ENCODE data around the gene MRS2. TPM values are rescaled to one million over a fixed set of nuclear protein-coding genes. Genes with fewer than 3 reads are reported as not detected.

MRS2 gene
- total RNA-seq, 1 experiment from 2014 or later = 26.6 TPM

DNA sequence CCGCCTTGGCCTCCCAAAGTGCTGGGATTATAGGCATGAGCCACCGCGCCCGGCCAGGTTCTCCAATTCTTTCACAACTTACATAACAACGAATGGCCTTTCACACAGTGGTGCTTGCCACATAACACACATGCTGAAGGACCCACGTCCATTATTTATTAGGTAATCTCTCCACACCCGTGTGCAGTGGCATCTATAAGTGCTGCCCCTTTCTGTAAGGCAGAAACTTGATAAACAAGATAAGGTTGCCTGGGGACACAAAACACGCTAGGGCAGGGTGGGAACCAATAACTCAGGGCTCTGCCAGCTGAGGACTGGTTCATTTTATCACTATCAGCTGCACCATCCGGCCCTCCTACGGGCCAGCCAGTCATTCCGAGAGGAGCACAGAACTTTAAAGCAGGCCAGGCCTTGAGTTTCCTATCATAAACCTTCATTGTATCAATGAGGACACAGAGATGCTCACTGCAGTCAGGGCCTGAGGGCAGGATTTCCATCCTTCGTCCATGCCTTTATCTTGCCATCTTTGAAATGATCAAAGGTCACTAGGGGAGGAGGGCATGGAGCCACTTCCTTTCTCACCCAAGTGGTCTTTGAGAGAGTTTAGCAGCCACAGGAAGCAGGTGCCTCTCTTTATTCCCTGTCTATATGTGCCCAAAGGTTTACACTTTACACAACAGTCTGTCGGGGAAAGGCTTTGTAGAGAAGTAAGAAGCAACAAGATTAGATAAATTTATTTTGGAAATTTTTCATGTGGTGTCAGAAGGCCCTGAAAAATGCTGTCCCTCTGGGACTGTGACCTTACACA is 49.0 kb downstream of the MRS2 start:
- H3K4me1 ChIP-seq (replicated peaks) = no peaks in the 10 kb centered on the region
- H3K36me3 ChIP-seq = no peaks in the 10 kb centered on the region
- no peaks in the 10 kb centered on the region for H3K27me3 ChIP-seq (replicated peaks)
- H3K4me3 ChIP-seq = no peak overlapping the region
- H3K9me3 ChIP-seq (replicated peaks) = no peaks in the 10 kb centered on the region
- no peak overlapping the region for H3K27ac ChIP-seq
- DNase-seq (ENCODE audit: low read depth in 1 of 2, low spot score in 2 of 2) = no peak

DNA sequence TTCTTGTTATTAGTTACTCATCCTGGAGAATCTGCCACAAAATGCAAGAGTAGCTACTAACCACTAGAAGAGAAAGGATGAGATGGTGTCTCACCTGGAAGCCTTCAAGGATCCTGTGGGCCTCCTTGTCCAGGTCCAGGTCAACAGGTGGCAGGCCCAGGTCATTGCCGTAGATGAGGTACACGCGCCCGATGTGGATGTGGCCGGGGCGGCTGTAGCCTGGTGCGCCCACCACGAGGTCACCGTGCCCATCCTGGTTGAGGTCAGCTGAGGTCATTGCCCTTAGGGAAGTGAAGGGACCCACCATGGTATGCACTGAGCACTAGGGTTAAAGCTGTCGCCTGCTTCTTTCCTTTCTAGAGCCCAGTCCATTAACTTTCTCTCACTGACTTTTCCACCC is 51.2 kb downstream of the MRS2 start:
- no peak for DNase-seq (ENCODE audit: low read depth in 1 of 2, low spot score in 2 of 2)
- no peaks in the 10 kb centered on the region for H3K27me3 ChIP-seq (replicated peaks)
- H3K27ac ChIP-seq = no peak overlapping the region
- H3K9me3 ChIP-seq (replicated peaks) = no peaks in the 10 kb centered on the region
- no peaks in the 10 kb centered on the region for H3K36me3 ChIP-seq
- H3K4me1 ChIP-seq (replicated peaks) = no peaks in the 10 kb centered on the region
- no peak overlapping the region for H3K4me3 ChIP-seq

GRCh38 chr6:24454452-24454851 is 51.7 kb downstream of the MRS2 start:
- no peak overlapping the region for H3K4me3 ChIP-seq
- H3K27me3 ChIP-seq (replicated peaks) = no peaks in the 10 kb centered on the region
- DNase-seq (ENCODE audit: low read depth in 1 of 2, low spot score in 2 of 2) = no peak
- H3K36me3 ChIP-seq = no peaks in the 10 kb centered on the region
- H3K9me3 ChIP-seq (replicated peaks) = no peaks in the 10 kb centered on the region
- H3K27ac ChIP-seq = no peak overlapping the region
- no peaks in the 10 kb centered on the region for H3K4me1 ChIP-seq (replicated peaks)

DNA sequence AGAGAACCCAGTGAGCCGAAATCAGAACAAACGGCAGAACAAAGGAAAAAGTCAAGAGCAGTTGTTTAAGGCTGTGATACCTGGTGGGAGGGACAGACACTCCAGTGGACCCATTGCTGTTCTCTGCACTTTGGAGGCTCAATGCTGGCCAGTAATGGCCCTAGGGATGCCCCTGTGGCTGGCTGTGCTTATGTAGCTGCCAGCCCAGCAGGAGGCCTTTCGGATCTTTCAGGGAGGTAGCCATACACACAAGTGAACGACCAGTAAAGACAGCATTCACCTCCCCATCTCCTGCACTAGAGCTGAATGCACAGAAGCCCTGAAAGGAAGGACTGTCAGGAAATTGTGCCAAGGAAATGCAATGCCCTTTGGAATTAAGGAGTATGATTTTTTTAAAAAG is 52.3 kb downstream of the MRS2 start:
- Histone ChIP-seq H3K27ac (no peak overlapping the region), H3K4me1 (replicated peaks) (no peaks in the 10 kb centered on the region), H3K36me3 (no peaks in the 10 kb centered on the region), H3K4me3 (no peak overlapping the region), H3K9me3 (replicated peaks) (no peaks in the 10 kb centered on the region), H3K27me3 (replicated peaks) (no peaks in the 10 kb centered on the region)
- DNase-seq (ENCODE audit: low read depth in 1 of 2, low spot score in 2 of 2) = no peak

- DNase-seq (ENCODE audit: low read depth in 1 of 2, low spot score in 2 of 2) = no peak
- H3K9me3 ChIP-seq (replicated peaks) = no peaks in the 10 kb centered on the region
- no peak overlapping the region for H3K4me3 ChIP-seq
- no peaks in the 10 kb centered on the region for H3K36me3 ChIP-seq
- H3K27ac ChIP-seq = no peak overlapping the region
- H3K27me3 ChIP-seq (replicated peaks) = no peaks in the 10 kb centered on the region; the same call in 1 of the 2 replicates
- H3K4me1 ChIP-seq (replicated peaks) = no peaks in the 10 kb centered on the region
Observed at GRCh38 chr6:24458134-24458533, 55.4 kb downstream of the MRS2 start.

DNA sequence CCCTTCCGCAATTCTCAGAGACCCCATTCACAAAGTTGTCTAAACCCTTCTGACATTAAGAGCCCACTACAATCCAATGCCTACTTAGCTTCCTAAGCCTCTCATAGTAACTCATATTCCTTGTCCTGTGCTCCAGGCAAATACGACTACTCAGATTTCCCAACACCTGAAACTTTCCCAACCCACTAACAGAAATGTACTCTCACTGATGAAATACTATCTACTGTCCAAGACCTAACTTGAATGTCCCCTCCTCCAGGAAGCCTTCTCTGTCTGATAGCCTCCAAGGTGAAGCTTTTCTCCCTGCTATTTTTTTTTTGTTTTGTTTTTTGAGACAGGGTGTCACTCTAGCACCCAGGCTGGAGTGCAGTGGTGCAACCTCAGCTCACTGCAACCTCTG is 56.2 kb downstream of the MRS2 start:
- DNase-seq (ENCODE audit: low read depth in 1 of 2, low spot score in 2 of 2) = no peak

GRCh38 chr6:24460966-24461365 is 58.2 kb downstream of the MRS2 start:
- Histone ChIP-seq H3K4me1 (replicated peaks) (no peaks in the 10 kb centered on the region), H3K27ac (no peak overlapping the region), H3K27me3 (replicated peaks) (no peaks in the 10 kb centered on the region; the same call in 1 of the 2 replicates), H3K4me3 (no peak overlapping the region), H3K36me3 (no peaks in the 10 kb centered on the region), H3K9me3 (replicated peaks) (no peaks in the 10 kb centered on the region)
- no peak for DNase-seq (ENCODE audit: low read depth in 1 of 2, low spot score in 2 of 2)

More for the DNA sequence above, 56.2 kb downstream of the MRS2 start:
- Histone ChIP-seq H3K27ac (no peak overlapping the region), H3K9me3 (replicated peaks) (no peaks in the 10 kb centered on the region), H3K36me3 (no peaks in the 10 kb centered on the region), H3K4me1 (replicated peaks) (no peaks in the 10 kb centered on the region), H3K27me3 (replicated peaks) (no peaks in the 10 kb centered on the region; the same call in 1 of the 2 replicates), H3K4me3 (no peak overlapping the region)

DNA sequence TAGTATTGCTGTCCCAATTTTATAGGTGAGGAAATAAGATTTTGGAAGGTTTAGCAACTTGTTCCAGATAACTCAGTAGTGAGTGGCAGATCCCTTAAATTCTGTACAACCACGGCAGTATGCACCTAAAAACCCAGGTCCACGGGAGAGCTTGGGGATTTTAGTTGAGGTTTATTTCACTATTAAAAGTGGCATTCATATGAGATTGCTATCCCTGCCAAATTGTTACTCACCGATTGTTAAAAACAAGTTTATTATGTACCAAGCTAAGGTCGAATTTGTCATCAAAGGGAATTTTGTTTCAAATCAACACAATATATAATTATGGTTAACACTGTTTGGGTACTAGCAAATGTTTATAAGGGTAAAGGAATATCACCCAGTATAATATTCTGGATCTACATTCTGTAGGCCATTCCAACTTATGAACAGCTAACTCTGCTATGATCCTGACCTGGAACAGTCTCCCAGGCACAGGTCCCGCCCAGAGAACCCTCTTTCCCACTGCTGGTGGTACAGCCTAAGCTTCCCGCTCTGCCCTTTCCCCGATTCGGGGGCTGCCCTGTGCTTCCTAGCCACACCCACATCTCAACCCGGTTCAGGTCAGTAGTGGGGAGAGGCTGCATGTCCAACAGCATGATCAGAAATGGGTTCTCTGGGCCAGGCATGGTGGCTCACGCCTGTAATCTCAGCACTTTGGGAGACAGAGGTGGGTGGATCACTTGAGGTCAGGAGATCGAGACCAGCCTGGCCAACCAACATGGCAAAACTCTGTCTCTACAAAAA is 61.7 kb downstream of the MRS2 start:
- H3K4me3 ChIP-seq = no peak overlapping the region
- H3K4me1 ChIP-seq (replicated peaks) = no peaks in the 10 kb centered on the region
- no peak overlapping the region for H3K27ac ChIP-seq

DNA sequence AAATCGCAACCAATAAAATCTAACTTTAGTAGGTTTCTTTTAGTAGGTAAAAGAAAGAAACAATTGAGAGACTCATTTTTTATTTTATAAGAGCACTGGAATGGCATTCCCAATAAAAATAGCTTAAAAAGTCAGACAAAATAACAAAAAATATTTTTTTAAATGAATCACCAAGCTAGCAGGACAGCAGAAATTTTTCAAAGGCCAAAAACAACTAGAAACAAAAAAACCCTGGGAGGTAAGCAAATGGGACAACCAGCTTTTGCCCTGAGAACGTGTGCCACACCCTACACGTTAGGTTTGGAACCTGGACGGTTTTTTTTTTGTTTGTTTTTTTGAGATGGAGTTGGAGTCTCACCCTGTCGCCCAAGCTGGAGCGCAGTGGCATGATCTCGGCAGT is 67.1 kb downstream of the MRS2 start:
- Histone ChIP-seq H3K36me3 (no peaks in the 10 kb centered on the region), H3K27me3 (replicated peaks) (no peaks in the 10 kb centered on the region), H3K9me3 (replicated peaks) (no peaks in the 10 kb centered on the region), H3K4me1 (replicated peaks) (no peaks in the 10 kb centered on the region), H3K4me3 (no peak overlapping the region), H3K27ac (no peak overlapping the region)
- DNase-seq (ENCODE audit: low read depth in 1 of 2, low spot score in 2 of 2) = no peak

More for the DNA sequence above, 61.7 kb downstream of the MRS2 start:
- Histone ChIP-seq H3K27me3 (replicated peaks) (no peaks in the 10 kb centered on the region; the same call in 1 of the 2 replicates), H3K36me3 (no peaks in the 10 kb centered on the region), H3K9me3 (replicated peaks) (no peaks in the 10 kb centered on the region)
- no peak for DNase-seq (ENCODE audit: low read depth in 1 of 2, low spot score in 2 of 2)

DNA sequence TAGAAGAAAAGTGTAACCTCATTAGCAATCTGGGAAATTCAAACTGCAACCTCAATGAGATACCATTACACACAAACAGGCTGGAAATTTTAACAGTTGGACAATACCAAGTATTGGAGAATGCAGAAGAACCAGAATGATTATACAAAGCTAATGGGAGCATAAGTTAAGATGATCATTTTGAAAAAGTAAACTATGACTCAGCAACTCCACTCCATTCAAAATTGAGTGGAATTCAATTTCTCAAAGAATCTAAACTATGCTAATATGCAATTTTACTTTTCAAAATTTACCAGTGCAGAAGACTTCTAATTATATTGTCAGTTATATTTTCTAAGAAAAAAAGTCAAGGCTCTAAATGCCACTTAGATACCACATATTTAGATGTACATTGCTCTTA is 69.4 kb downstream of the MRS2 start:
- H3K4me1 ChIP-seq (replicated peaks) = no peaks in the 10 kb centered on the region
- H3K9me3 ChIP-seq (replicated peaks) = no peaks in the 10 kb centered on the region
- H3K27me3 ChIP-seq (replicated peaks) = no peaks in the 10 kb centered on the region
- no peak overlapping the region for H3K27ac ChIP-seq
- no peak for DNase-seq (ENCODE audit: low read depth in 1 of 2, low spot score in 2 of 2)
- no peaks in the 10 kb centered on the region for H3K36me3 ChIP-seq
- H3K4me3 ChIP-seq = no peak overlapping the region

Other genes with a start within 250 kb of the MRS2 start
- gene DCDC2, start 44.9 kb upstream of the MRS2 start, total RNA-seq (2014; rRNA removed; shearing (Covaris generic)) = 0.08 TPM in 1 of 2 replicates, not detected in the other
- gene GPLD1, start 86.6 kb downstream of the MRS2 start, total RNA-seq (2014; rRNA removed; shearing (Covaris generic)) = 0.34 and 0.74 TPM in 2 replicates
- gene ALDH5A1, start 92.0 kb downstream of the MRS2 start, total RNA-seq (2014; rRNA removed; shearing (Covaris generic)) = 0.66 and 0.78 TPM in 2 replicates
- not detected in 2 replicates for gene KIAA0319, start 243.3 kb downstream of the MRS2 start, total RNA-seq (2014; rRNA removed; shearing (Covaris generic))